ENCODE results near the gene FZD7. TPM values are rescaled to one million over a fixed set of nuclear protein-coding genes. Genes with fewer than 3 reads are reported as not detected.

FZD7 gene
- total and polyA plus RNA-seq, 7 donors = 1.8 to 32.1 (median 9.5) TPM

GRCh38 chr2:202016579-202017227 lies 17.0 kb upstream of the FZD7 start:
- peak; percentile 28 to 77 for DNase-seq
- H3K27ac ChIP-seq = peak overlapping the region; percentile 77
- no peaks in the 10 kb centered on the region for H3K36me3 ChIP-seq (ENCODE audit: insufficient read depth in 1 of 2, low read depth in 1 of 2)
- no peak overlapping the region for H3K4me3 ChIP-seq
- WGBS, 3 donors = 56 to 59% (median 59%) methylated on average over 5 of the region's 5 CpGs
- intact Hi-C loops (cut with DNase I) = no loop called here
- H3K9me3 ChIP-seq = no peaks in the 10 kb centered on the region
- TF ChIP-seq CTCF (IDR thresholded peaks at IDR 0.05) = no peak
- no peaks in the 10 kb centered on the region for H3K27me3 ChIP-seq (ENCODE audit: insufficient read depth in 3 of 3, low read length in 2 of 3)
- peak; percentile 63 to 87 (median 81) for ATAC-seq
- H3K4me1 ChIP-seq = peaks cover 35% of the 10 kb centered on the region

GRCh38 chr2:202017940-202018339 lies 15.7 kb upstream of the FZD7 start:
- Histone ChIP-seq H3K27ac (peak overlapping the region; percentile 78), H3K4me1 (peaks cover 38% of the 10 kb centered on the region), H3K36me3 (ENCODE audit: insufficient read depth in 1 of 2, low read depth in 1 of 2) (no peaks in the 10 kb centered on the region), H3K27me3 (ENCODE audit: insufficient read depth in 3 of 3, low read length in 2 of 3) (no peaks in the 10 kb centered on the region), H3K9me3 (no peaks in the 10 kb centered on the region), H3K4me3 (no peak overlapping the region)
- intact Hi-C loops (cut with DNase I) = no loop called here
- TF ChIP-seq CTCF (IDR thresholded peaks at IDR 0.05) = no peak
- DNase-seq (no peak), ATAC-seq (no peak)

DNA sequence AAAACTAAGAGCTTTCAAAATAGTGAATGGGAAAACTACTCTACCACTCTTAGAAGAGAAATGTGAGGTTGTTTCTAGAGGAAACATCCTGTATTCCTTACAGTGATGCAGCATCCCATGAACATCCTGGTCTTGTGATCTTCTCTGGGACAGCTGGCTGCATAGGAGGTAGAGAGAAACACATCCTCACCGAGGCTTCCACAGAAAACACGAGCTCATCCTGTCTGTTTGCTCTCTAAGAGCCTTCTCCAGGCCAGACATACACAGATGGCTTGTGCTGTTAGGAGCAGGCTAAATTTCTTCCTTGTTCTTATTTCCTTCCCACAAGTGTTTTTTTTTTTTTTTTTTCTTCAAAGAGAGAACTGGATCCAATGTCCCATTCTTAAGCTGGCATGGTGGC lies 14.7 kb upstream of the FZD7 start:
- no peaks in the 10 kb centered on the region for H3K9me3 ChIP-seq
- ATAC-seq = peak in 2 of 4 donors; percentile 22 to 48
- WGBS, 3 donors = 6 to 15% (median 15%) methylated on average over 2 of the region's 2 CpGs
- intact Hi-C loops (cut with DNase I) = no loop called here
- H3K27me3 ChIP-seq (ENCODE audit: insufficient read depth in 3 of 3, low read length in 2 of 3) = no peaks in the 10 kb centered on the region
- peaks cover 46% of the 10 kb centered on the region for H3K4me1 ChIP-seq
- no peak for DNase-seq
- TF ChIP-seq CTCF (IDR thresholded peaks at IDR 0.05) = no peak
- peak overlapping the region; percentile 78 for H3K27ac ChIP-seq
- H3K4me3 ChIP-seq = no peak overlapping the region
- no peaks in the 10 kb centered on the region for H3K36me3 ChIP-seq (ENCODE audit: insufficient read depth in 1 of 2, low read depth in 1 of 2)

- Histone ChIP-seq H3K4me3 (no peak overlapping the region), H3K27ac (peak overlapping the region; percentile 78), H3K4me1 (peaks cover 46% of the 10 kb centered on the region), H3K9me3 (no peaks in the 10 kb centered on the region), H3K27me3 (ENCODE audit: insufficient read depth in 3 of 3, low read length in 2 of 3) (no peaks in the 10 kb centered on the region), H3K36me3 (ENCODE audit: insufficient read depth in 1 of 2, low read depth in 1 of 2) (no peaks in the 10 kb centered on the region)
- WGBS, 3 donors = 26 to 29% (median 28%) methylated on average over 8 of the region's 8 CpGs
- DNase-seq (peak; percentile 35 to 67), ATAC-seq (peak; percentile 77 to 84 (median 80))
- TF ChIP-seq CTCF (IDR thresholded peaks at IDR 0.05) = no peak
- intact Hi-C loops (cut with DNase I) = no loop called here
Observed at GRCh38 chr2:202019689-202020450, 13.8 kb upstream of the FZD7 start.
